ENCODE results near the gene BCAS3. TPM values are rescaled to one million over a fixed set of nuclear protein-coding genes. Genes with fewer than 3 reads are reported as not detected.

BCAS3 gene
- total RNA-seq, 4 donors from 2014 or later = 41.0 to 81.4 (median 45.6) TPM

GRCh38 chr17:61294777-61295176 is 617.1 kb downstream of the BCAS3 start:
- no peak for TF ChIP-seq POLR2A (IDR thresholded peaks at IDR 0.05)
- no peak for TF ChIP-seq CTCF (IDR thresholded peaks at IDR 0.05)
- Histone ChIP-seq H3K4me3 (no peak overlapping the region), H3K36me3 (no peaks in the 10 kb centered on the region), H3K9me3 (no peaks in the 10 kb centered on the region), H3K27ac (no peak overlapping the region), H3K27me3 (no peaks in the 10 kb centered on the region), H3K4me1 (no peaks in the 10 kb centered on the region)
- DNase-seq (ENCODE audit: low spot score in 2 of 2) = no peak
- 66% methylated on average over 3 of the region's 3 CpGs for WGBS

- DNase-seq (ENCODE audit: low spot score in 2 of 2) = no peak
- Histone ChIP-seq H3K9me3 (no peaks in the 10 kb centered on the region), H3K4me1 (no peaks in the 10 kb centered on the region), H3K27me3 (no peaks in the 10 kb centered on the region), H3K4me3 (no peak overlapping the region), H3K27ac (no peak overlapping the region), H3K36me3 (no peaks in the 10 kb centered on the region)
- TF ChIP-seq EP300 (IDR thresholded peaks at IDR 0.05) (no peak), POLR2A (IDR thresholded peaks at IDR 0.05) (no peak), POLR2AphosphoS5 (IDR thresholded peaks at IDR 0.05) (no peak), CTCF (IDR thresholded peaks at IDR 0.05) (no peak)
- 98% methylated on average over 2 of the region's 2 CpGs for WGBS
Observed at GRCh38 chr17:61296058-61296457, 618.4 kb downstream of the BCAS3 start.

- TF ChIP-seq EP300 (IDR thresholded peaks at IDR 0.05) = no peak
- no peak for TF ChIP-seq POLR2AphosphoS5 (IDR thresholded peaks at IDR 0.05)
- no peak for TF ChIP-seq CTCF (IDR thresholded peaks at IDR 0.05)
- no peak for TF ChIP-seq POLR2A (IDR thresholded peaks at IDR 0.05)
- no peak overlapping the region for H3K27ac ChIP-seq
- H3K27me3 ChIP-seq = no peaks in the 10 kb centered on the region
- no peak overlapping the region for H3K4me3 ChIP-seq
- no peaks in the 10 kb centered on the region for H3K4me1 ChIP-seq
- no peak for DNase-seq (ENCODE audit: low spot score in 2 of 2)
- no peaks in the 10 kb centered on the region for H3K9me3 ChIP-seq
- 71% methylated on average over 9 of the region's 9 CpGs for WGBS
- H3K36me3 ChIP-seq = no peaks in the 10 kb centered on the region
Observed at GRCh38 chr17:61299517-61300513, 622.2 kb downstream of the BCAS3 start.

GRCh38 chr17:61302953-61303816 is 625.5 kb downstream of the BCAS3 start:
- TF ChIP-seq POLR2A (IDR thresholded peaks at IDR 0.05) (no peak), POLR2AphosphoS5 (IDR thresholded peaks at IDR 0.05) (no peak), EP300 (IDR thresholded peaks at IDR 0.05) (no peak), CTCF (IDR thresholded peaks at IDR 0.05) (no peak)
- Histone ChIP-seq H3K27me3 (no peaks in the 10 kb centered on the region), H3K9me3 (no peaks in the 10 kb centered on the region), H3K36me3 (no peaks in the 10 kb centered on the region), H3K4me1 (no peaks in the 10 kb centered on the region), H3K4me3 (no peak overlapping the region), H3K27ac (no peak overlapping the region)
- 91% methylated on average over 12 of the region's 12 CpGs for WGBS
- DNase-seq (ENCODE audit: low spot score in 2 of 2) = no peak

GRCh38 chr17:61303817-61304096 is 626.1 kb downstream of the BCAS3 start:
- Histone ChIP-seq H3K9me3 (no peaks in the 10 kb centered on the region), H3K36me3 (no peaks in the 10 kb centered on the region), H3K27ac (no peak overlapping the region), H3K4me1 (no peaks in the 10 kb centered on the region), H3K4me3 (no peak overlapping the region), H3K27me3 (no peaks in the 10 kb centered on the region)
- no peak for TF ChIP-seq POLR2AphosphoS5 (IDR thresholded peaks at IDR 0.05)
- TF ChIP-seq POLR2A (IDR thresholded peaks at IDR 0.05) = no peak
- no peak for TF ChIP-seq EP300 (IDR thresholded peaks at IDR 0.05)
- no peak for TF ChIP-seq CTCF (IDR thresholded peaks at IDR 0.05)
- no peak for DNase-seq (ENCODE audit: low spot score in 2 of 2)
